Renal cortex interstitium (tissue), 11 donors: ENCODE results near the gene TANGO2. TPM values are rescaled to one million over a fixed set of nuclear protein-coding genes. Genes with fewer than 3 reads are reported as not detected.

ENCODE experiments used
- DNase-seq, 11 donors: peaks; one replicate each; pipeline ENCODE4 v3.0.0-alpha.2; 2013; ENCODE audit warnings: low read depth in 9 of 11, low spot score in 4 of 11; ENCODE audit errors: extremely low read depth in 1 of 11
- polyA plus RNA-seq, 3 donors: library from polyadenylated mRNA; unstranded; fragments of 120-200 nt; gene quantifications; one replicate each; pipeline ENCODE4 v1.2.1, GENCODE V29; 2013; ENCODE audit not compliant: insufficient read length in 3 of 3

TANGO2 gene
- polyA plus RNA-seq, 3 donors, result 9.5 to 12.8 (median 11.4) TPM

DNA sequence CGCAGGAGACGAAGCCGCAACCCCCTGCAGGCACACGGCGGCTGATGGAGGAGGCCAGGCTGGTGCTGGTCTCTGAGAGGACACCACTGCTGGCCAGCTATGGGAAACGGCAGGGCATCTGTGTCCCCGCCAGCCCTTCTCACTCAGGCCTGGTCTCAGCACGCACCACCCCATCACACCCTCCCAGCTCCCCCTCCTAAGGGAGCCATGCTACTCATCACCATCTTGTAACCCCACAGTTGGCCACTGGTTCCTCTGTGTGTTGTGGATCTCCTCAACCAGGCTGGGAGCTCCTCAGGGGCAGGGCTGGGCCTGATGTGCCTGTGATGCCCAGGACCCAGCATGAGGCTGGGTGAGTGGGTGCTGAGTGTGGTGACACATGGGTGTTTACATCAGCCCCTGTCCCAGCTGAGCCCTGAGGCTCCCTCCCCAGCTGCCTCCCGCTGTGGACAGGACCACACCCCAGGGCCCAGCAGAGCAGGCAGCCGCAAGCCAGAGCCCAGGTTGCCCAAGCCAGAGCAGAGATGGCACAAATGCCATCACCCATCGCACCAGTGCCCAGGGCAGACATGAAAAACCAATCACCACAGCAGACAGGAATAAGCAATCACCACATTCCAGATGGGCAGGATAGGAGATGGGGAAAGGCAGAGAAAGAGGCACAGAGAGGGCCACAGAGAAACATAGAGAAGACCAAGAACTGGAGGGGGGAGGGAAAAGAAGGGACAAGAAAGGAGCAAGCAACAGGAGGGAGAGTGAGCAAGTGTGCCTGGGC is 12.5 kb upstream of the TANGO2 start:
- no peak for DNase-seq

DNA sequence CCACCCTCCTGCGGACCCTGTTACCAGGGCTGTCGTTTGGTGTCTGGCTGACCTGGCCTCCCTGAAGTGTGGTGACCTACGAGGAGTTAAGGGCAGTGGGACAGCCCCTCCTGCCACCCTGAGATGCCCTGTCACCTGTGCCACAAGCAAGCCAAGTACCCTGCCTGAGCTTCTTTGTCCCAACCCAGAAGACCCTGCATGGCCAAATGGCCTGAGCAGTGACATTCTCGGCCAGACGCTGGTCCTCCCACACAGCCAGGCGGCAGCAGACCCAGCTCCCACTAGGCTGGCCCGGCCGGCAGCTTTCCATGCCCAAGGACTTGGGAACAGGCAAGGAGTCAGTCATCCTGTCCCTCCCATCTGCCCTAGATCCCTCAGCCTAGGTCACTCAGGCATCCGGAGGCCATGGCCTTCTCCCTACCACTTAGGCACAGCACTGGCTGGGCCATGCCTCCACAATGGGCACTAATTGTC is 11.9 kb upstream of the TANGO2 start:
- DNase-seq, result no peak

DNA sequence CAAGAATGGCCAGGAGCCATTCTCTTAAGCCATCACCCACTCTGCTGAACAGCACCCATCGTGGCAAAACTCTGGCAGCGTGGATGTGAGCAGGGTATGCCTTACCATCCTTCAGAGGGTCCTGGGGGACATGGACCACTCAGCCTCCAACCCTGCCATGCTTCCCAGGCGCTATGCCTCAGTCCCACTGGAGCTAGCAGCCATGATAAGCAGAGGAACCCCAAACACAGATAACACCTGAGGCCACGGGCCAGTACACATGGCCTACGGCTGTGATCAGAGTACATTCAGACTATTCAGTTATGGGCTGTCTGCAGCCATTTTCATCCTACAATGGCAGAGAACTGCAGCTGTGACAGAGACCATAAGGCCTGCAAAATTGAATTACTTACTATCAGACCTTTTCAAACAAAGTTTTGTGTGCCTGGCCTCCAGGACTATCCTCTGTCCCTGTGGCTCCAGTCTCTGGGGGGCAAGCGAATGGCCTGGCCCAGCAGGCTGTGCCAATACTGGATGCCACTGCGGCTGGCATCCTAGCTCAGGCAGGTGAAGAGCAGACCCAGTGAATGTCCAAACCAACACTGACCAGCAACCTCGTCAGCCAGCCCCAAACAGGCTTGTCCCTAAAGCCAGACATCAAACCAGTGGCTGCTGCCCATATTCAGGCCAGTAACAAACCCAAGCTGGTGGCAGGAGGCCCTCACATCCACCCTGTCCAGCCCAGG is 11.2 kb upstream of the TANGO2 start:
- DNase-seq, result no peak

DNA sequence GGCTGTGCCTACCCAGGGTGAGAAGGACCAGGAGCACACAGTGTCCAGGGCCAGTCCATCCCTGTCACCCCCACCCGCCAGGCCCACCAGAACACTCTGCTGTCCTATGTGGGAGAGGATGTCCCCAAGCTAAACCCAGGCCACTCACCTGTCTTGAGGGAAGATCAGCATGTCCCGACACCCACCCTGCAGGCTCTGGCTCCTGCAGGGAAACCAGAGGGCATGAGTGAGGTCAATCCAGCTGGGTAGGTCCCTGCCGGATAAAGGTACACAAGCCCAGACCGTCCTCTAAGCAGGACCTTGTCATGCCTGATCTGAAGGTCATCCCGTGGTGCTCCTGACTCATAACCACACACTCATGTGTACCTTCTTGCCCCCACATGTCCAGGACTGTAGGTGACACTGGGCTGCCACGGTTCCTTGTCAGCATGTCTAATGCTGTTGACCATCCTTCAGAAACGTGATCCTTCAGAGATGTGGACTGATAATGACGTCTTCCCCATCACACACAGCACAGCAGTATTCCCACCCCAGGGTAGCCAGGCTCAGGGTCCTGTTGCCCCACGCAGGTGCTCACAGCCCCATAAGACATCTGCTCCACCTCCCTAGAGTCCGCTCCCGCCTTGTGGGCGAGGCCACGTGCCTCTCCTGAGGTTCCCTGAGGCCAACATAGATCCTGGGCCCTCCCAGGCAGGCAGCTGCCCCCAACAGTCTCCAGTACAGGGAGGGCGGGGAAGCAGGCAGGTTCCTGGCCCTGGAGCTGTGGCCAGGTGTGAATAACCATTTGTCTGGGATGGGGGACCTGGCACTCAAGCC is 10.4 kb upstream of the TANGO2 start:
- no peak for DNase-seq

DNA sequence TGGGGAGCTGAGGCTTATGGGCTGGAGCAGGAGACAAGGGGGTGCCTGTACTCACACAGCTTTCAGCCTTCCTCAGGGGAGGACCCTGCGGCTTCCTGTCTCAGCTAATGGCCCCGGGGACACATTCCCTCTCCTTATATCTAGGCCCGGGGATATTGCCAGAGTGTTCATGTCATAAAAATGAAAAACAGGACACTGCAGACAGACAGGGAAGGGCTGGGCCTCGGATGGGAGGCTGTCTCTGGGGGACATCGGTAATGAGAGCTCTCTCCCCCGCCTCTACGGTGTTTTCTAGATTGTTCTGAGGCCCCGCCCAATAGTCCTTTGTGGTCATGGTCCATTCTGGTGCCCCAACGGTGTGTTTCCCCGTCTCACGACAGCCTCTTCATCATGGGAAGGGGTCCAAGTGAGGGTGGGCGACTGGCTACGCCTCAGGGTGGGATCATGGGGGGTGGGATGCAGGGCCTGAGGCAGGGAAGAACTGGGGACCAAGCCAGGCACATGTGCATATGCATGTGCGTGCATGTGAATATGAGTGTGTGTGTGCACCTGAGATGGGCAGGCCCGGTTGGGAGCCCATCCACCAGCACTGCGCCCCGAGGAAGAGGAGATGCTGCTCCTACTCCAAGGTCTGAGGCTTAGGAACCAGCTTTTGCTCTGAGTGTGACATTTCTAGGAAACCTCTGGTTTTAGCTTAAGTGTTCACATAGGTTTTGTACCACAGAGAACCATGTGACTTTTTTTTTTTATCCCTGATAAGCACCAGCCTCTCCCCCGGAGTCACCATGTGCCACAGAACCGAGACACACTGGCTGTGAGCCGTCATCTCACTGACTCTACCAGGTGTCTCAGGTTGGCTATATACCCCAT is 9.6 kb upstream of the TANGO2 start:
- no peak for DNase-seq

DNA sequence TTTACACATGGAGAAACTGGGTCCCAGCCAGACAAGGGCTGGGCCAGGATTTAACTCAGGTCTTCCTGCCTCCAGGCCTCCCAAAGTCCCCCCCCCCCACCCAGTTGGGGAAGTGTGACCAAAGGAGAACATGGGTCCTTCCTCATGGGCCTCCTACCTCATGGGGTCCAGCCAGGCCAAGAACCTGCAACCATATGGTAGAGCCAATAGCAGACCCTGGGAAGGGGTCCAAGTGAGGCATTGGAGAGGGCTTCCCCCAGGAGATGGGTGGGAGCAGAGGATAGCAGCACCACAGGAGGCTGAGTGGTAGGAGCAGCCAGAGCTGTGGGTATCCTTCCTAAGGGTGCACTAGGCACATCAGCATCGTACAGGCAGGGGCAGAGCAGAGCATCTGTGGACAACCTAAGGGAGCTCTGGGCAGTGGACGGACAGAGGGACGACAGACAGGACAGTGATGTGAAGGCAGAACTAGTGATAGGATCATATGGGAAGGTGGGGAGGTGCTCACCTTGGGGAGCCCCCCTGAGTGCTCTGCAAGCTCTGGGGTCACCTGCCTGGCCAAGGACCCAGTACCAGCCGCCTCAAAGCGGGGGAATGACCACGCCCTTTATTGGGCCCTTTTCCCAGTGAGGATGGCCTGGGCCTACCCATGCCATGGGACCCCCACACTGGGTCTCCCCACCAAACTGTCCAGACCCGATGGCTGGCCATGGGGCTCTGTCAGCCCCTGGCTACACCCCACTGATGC is 8.7 kb upstream of the TANGO2 start:
- DNase-seq, result no peak

DNA sequence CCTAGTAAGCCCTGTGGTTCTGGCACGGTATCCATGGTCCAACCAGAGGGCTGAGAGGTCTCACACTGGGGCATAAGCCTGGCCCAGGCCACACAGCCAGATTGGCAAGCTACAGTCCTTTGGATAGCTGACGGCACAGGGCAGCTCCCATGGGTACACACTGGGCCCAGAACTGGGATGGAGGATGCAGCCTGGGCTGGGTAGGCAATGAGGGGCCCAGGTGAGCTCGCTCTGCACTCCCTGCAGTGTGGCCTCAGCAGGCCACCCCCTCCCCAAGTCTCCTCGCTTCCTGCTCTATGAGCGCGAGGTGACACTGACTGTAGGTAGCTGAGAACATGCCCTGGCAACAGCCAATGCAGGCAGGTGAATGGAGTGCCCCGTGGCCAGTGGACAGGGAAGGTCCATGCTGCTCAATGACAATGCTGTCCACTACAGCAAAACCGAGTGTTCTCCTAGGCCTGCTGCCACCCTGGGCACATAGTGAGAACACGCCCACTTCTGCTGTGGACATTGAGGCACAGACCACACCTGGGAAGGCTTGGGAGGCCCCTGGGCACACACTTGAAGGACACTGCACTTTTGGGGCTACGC is 8.1 kb upstream of the TANGO2 start:
- DNase-seq, result no peak

DNA sequence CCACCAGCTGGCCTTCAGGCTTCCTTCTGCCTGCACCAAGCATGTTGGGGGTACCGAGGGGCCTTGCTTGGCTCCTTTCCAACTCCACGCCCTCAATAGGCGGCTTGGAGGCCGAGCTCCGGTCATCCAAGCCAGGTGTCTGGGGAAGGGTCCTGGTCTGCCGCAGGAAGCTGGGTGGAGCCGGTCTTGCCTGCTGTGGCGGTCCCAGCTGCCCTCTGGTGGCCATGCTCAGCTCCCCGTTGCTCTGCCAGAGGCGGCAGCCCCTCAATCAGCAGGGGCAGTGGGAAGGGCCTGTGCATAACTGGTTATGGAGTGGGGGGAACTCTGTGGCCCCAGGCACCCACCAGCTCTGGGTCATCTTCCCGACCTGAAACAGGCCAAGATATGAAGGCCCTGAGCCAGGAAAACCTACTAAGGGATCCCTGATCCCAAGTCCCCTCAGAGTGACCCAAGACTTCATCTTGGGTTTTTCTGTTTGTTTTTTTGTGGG is 7.5 kb upstream of the TANGO2 start:
- peak in 6 of 11 donors; percentile 38 to 62 (median 56) for DNase-seq

DNA sequence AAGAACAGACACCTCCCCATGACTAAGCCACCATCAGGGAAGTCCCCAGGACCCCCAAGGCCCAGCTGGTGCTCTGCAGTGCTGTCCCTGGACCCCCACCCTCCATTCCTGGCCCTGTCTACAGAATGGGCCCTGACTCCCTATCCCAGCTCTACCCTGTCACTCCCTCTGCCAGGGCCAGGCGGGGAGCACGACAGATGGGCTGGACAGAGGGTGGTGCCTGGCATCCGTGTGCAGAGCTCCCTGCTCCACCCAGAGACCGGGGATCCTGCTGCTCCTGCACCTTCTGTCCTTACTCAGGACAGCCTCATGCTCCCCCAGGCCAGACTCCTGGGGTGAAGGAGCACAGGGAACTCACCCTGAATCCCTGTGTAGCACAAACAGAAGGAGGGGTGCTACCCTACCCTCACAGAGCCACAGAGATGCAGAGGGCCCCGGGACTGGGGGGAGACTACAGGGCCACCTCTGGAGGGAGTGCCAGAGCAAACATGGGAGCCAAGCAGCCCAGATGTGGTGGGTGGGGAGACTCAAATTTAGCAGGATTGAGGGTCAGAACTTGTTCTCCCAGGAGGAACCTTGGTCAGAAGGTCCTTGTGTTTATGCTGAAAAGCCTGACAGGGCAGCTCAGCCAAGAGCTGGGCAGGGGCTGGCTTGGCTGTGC is 6.3 kb upstream of the TANGO2 start:
- DNase-seq, result no peak

DNA sequence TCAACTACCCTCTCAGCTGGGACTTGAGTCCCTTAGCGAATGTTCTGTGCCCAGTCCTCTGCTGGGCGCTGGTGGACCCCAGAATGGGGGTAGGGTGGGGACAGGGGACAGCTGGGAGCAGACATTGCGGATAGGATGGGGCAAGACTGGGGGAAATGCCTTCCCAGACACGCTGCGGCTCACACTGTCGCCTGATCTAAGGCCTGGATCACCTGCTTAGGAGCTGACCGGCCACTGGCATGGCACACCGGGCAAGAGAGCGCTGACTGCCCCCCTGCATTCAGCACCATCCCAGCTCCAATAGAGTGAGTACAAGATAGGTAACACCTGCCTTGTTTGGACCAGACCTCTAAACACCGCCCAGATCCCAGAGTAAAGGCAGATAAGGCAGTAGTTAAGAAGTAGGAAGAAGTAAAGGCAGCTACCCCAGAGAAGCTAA is 5.7 kb upstream of the TANGO2 start:
- DNase-seq, result no peak

DNA sequence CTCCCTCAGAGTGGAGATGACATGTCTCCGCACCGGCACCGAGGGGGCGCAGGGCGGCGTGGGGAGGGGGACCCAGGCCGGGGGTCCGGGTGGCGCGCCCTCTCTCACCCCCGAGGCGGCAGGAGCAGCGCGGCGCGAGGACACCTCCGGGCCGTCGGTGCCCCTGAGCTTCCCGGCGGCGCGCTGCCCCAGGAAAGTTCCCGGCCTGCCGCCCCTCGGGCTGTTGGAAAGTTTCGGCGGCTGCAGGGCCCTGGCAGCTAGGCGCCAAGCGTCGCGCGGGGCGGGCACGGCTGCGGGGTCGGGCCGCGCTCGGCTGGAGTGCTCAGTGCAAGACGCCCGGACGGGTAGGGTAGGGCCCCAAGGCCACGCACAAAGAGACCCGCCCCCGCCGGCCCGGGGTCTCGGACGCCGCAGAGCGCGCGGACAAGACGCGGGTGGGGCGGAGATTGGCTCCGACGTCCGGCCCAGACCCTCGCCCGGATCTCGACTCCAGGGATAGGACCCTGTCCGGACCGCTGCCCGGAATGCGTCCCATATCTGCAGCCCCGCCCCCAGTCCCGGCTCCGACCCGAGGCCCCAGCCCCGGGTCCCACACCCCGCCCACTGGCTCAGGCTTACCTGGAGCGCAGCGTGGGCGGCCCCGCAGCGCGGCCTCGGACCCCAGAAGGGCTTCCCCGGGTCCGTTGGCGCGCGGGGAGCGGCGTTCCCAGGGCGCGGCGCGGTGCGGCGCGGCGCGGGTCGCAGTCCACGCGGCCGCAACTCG is 4.8 kb upstream of the TANGO2 start:
- DNase-seq, result no peak

DNA sequence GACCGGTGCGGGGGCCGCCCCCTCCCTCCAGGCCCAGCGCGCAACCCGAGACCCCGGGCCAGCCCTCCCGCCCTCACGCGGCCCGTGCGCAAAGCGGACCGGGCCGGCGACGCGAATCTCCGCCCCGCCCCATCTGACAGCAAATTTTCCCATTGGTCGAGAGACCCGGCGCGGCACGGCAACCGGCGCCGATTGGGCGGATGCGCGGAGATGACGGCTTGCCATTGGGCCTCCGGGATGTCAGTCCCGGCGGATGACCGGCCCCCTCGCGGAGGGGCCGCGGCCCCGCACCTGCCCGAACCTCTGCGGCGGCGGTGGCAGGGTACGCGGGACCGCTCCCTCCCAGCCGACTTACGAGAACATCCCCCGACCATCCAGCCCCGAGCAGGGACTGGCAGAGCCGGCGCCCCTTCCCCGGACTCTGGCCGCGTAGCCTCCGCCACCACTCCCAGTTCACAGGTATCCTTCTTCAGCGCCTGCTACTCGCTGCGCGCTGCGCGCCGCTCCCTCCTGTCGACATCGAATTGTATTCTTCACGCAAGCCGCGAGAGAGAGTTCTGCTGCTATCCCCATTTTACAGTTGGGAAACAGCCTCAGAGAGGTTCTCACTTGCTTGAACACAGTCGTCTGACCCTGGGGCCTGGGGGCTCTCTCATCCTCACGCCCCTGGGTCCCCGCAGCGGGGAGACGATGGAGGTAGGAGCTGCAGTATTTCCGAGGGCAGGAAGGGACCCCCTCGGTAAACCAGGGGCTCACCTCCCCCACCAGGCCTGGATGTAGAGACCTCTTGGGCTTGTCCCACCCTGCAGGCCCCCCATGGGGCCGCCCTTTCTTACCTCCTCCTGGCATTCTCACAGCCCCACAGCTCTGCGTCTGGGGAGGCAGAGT is 3.9 kb upstream of the TANGO2 start, which contains the start of gene ARVCF:
Gene ARVCF, minus strand, starts transcription at position 90 of the 888 bp plus-strand sequence. CDS start 26,029 bp downstream, outside the sequence.
- DNase-seq, result peak; percentile 66 to 84 (median 76)

DNA sequence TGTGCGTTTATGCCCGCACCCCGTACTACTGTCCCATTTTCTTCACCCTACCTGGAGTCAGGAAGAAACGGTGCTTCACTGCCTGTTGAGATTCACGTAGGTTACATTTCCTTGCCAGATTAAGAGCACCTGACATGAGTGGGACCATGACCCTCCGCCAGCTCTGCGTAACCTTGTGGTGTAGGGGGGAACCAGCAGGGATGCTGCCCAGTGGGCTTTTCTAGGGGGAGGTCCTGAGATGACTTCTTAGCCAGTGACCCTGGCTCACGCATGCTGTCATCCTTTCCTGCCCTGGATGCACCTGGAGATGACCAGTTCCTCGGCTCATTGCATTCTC is 3.3 kb upstream of the TANGO2 start:
- no peak for DNase-seq

DNA sequence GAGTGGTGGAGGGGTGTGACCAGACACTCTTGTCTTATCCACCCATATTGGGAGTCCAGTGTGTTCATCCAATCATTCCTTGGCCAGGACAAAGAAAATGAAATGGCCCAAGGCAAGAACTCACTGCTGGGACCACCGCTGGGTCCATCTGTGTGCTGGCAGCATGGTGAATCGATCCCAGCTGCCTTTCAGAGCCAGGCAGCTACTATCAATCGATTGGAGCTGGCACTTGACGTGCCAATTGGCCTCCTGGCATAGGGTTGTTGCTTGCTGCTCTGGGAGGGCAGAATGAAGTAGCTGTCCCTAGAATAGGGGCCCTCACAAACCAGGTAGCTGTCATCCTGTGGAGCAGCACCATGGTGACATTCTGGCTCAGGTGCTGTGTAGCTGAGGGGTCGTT is 2.9 kb upstream of the TANGO2 start:
- DNase-seq, result no peak
